ENCODE data around the gene TACC2.

Gene TACC2

GRCh38 chr10:122291739-122292138 is 302.8 kb downstream of the TACC2 start:
- no peak for DNase-seq (ENCODE audit: low read depth in 3 of 3, low spot score in 1 of 3)

- no peak for DNase-seq (ENCODE audit: low read depth in 3 of 3, low spot score in 1 of 3)
Observed at GRCh38 chr10:122292376-122292775, 303.4 kb downstream of the TACC2 start.

- no peak for DNase-seq (ENCODE audit: low read depth in 3 of 3, low spot score in 1 of 3)
Observed at GRCh38 chr10:122293156-122293960, 304.4 kb downstream of the TACC2 start.

GRCh38 chr10:122293961-122294380 is 305.0 kb downstream of the TACC2 start:
- DNase-seq (ENCODE audit: low read depth in 3 of 3, low spot score in 1 of 3), result no peak

- DNase-seq (ENCODE audit: low read depth in 3 of 3, low spot score in 1 of 3), result no peak
Observed at GRCh38 chr10:122294511-122295450, 305.8 kb downstream of the TACC2 start.

- DNase-seq (ENCODE audit: low read depth in 3 of 3, low spot score in 1 of 3), result no peak
Observed at GRCh38 chr10:122295451-122295809, 306.5 kb downstream of the TACC2 start.

GRCh38 chr10:122296363-122297120 is 307.6 kb downstream of the TACC2 start:
- DNase-seq (ENCODE audit: low read depth in 3 of 3, low spot score in 1 of 3), result no peak

- no peak for DNase-seq (ENCODE audit: low read depth in 3 of 3, low spot score in 1 of 3)
Observed at GRCh38 chr10:122297583-122297982, 308.6 kb downstream of the TACC2 start.

- no peak for DNase-seq (ENCODE audit: low read depth in 3 of 3, low spot score in 1 of 3)
Observed at GRCh38 chr10:122298206-122298597, 309.2 kb downstream of the TACC2 start.

GRCh38 chr10:122298598-122299301 is 309.8 kb downstream of the TACC2 start:
- DNase-seq (ENCODE audit: low read depth in 3 of 3, low spot score in 1 of 3), result peak; percentile 12 to 44 (median 21)

- no peak for DNase-seq (ENCODE audit: low read depth in 3 of 3, low spot score in 1 of 3)
Observed at GRCh38 chr10:122299423-122300075, 310.6 kb downstream of the TACC2 start.

GRCh38 chr10:122301055-122301810 is 312.3 kb downstream of the TACC2 start:
- DNase-seq (ENCODE audit: low read depth in 3 of 3, low spot score in 1 of 3), result no peak

GRCh38 chr10:122301811-122302115 is 312.8 kb downstream of the TACC2 start:
- DNase-seq (ENCODE audit: low read depth in 3 of 3, low spot score in 1 of 3), result no peak

GRCh38 chr10:122302315-122302714 is 313.4 kb downstream of the TACC2 start:
- no peak for DNase-seq (ENCODE audit: low read depth in 3 of 3, low spot score in 1 of 3)

- no peak for DNase-seq (ENCODE audit: low read depth in 3 of 3, low spot score in 1 of 3)
Observed at GRCh38 chr10:122303271-122304053, 314.5 kb downstream of the TACC2 start.

Measured in stimulated activated CD4-positive, alpha-beta T cell treated with anti-CD3 and anti-CD28 coated beads, TNF-alpha, amount 100 ng/mL, for 1 hour (primary cell).